Thyroid gland (tissue), 4 donors: Measurements from ENCODE around the gene PKHD1.

Experiments used
- POLR2A ChIP-seq, 2 donors: fragments of 450-650 bp; IDR thresholded peaks; one replicate each; pipeline ENCODE4 v1.6.1; 2017; ENCODE audit warnings: antibody characterized with exemption in 2 of 2, mild to moderate bottlenecking in 2 of 2, moderate library complexity in 1 of 2
- TF ChIP-seq, protein P1 (sequence below), 6 experiments: fragments of 200-600 bp in 3 of 6; fragments of 450-650 bp in 3 of 6; sonication (generic) in 3 of 6; IDR thresholded peaks; one replicate each; pipeline ENCODE4 v1.5.1; 2016 to 2019; ENCODE audit warnings: antibody characterized with exemption in 6 of 6, mild to moderate bottlenecking in 2 of 6, inconsistent platforms in 1 of 6, moderate library complexity in 1 of 6

DNA sequence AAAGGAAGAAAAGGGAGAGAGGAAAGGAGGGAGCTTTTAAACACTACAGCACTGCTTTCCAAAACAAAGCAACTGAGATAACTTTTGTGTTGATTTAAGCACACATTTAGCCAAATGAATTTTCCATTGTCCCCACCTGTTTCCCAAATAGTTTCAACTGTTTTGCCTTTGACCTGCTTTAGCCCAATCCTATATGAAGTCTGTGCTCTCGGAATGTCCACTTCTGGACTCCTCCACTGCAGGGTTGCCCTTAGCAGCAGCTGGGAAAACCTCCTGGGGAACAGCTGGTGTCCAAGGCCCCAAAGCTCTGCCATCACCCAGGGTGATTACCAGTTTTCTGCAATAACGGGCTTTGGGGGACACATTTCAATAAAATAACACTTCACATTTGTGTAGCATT is 44.9 kb upstream of the PKHD1 start:
- TF ChIP-seq, protein P1, sequence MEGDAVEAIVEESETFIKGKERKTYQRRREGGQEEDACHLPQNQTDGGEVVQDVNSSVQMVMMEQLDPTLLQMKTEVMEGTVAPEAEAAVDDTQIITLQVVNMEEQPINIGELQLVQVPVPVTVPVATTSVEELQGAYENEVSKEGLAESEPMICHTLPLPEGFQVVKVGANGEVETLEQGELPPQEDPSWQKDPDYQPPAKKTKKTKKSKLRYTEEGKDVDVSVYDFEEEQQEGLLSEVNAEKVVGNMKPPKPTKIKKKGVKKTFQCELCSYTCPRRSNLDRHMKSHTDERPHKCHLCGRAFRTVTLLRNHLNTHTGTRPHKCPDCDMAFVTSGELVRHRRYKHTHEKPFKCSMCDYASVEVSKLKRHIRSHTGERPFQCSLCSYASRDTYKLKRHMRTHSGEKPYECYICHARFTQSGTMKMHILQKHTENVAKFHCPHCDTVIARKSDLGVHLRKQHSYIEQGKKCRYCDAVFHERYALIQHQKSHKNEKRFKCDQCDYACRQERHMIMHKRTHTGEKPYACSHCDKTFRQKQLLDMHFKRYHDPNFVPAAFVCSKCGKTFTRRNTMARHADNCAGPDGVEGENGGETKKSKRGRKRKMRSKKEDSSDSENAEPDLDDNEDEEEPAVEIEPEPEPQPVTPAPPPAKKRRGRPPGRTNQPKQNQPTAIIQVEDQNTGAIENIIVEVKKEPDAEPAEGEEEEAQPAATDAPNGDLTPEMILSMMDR (IDR thresholded peaks at IDR 0.05), result no peak
- no peak for TF ChIP-seq POLR2A (IDR thresholded peaks at IDR 0.05)
